Smooth muscle cell (in vitro differentiated cells): Measurements from ENCODE around the gene MLH3. TPM values are rescaled to one million over a fixed set of nuclear protein-coding genes. Genes with fewer than 3 reads are reported as not detected.

Experiments used
- DNase-seq: peaks from one replicate; lab custom pipeline; 2025; ENCODE audit not compliant: unreplicated experiment; lab: John Stamatoyannopoulos, UW
- H2AFZ ChIP-seq: fragments of 200-600 bp; sonication (generic); 2 replicates; pipeline ENCODE4 v1.6.0; 2016; ENCODE audit warnings: antibody characterized with exemption, low read depth, mild to moderate bottlenecking
- H3F3A ChIP-seq: fragments of 200-600 bp; sonication (generic); 2 replicates; pipeline ENCODE4 v1.6.0; 2017; ENCODE audit warnings: antibody characterized with exemption, low read depth
- H3K27ac ChIP-seq: fragments of 200-600 bp; sonication (generic); 2 replicates; pipeline ENCODE4 v1.5.1; 2016; ENCODE audit warnings: low read depth, mild to moderate bottlenecking
- H3K27me3 ChIP-seq: fragments of 200-600 bp; sonication (generic); 2 replicates; pipeline ENCODE4 v1.6.1; 2016; ENCODE audit warnings: low read depth, mild to moderate bottlenecking
- H3K36me3 ChIP-seq: fragments of 200-600 bp; sonication (generic); 2 replicates; pipeline ENCODE4 v1.5.1; 2016; ENCODE audit warnings: low read depth
- H3K4me1 ChIP-seq: fragments of 200-600 bp; sonication (generic); 2 replicates; pipeline ENCODE4 v1.5.1; 2016; ENCODE audit warnings: low read depth
- H3K4me2 ChIP-seq: fragments of 200-600 bp; sonication (generic); 2 replicates; pipeline ENCODE4 v1.6.0; 2016; ENCODE audit warnings: mild to moderate bottlenecking
- H3K4me3 ChIP-seq: fragments of 200-600 bp; sonication (generic); 2 replicates; pipeline ENCODE4 v1.5.1; 2016; ENCODE audit warnings: mild to moderate bottlenecking
- H3K79me2 ChIP-seq: fragments of 200-600 bp; sonication (generic); 2 replicates; pipeline ENCODE4 v1.6.0; 2016; ENCODE audit warnings: low read depth, mild to moderate bottlenecking
- H3K9ac ChIP-seq: fragments of 200-600 bp; sonication (generic); 2 replicates; pipeline ENCODE4 v1.6.0; 2016; ENCODE audit warnings: low read depth
- H3K9me3 ChIP-seq: fragments of 200-600 bp; sonication (generic); replicated peaks from 2 replicates; pipeline ENCODE4 v1.5.1; 2016; ENCODE audit warnings: low read depth
- H4K20me1 ChIP-seq: fragments of 200-600 bp; sonication (generic); 2 replicates; pipeline ENCODE4 v1.6.0; 2016; ENCODE audit warnings: low read depth
- WGBS: methylation state at CpG from one replicate; pipeline ENCODE4 v1.1.7; 2016; ENCODE audit warnings: low lambda C conversion rate; 5-methylcytosine and 5-hydroxymethylcytosine counted together
- polyA plus RNA-seq: library from polyadenylated mRNA; unstranded; fragments of >200 nt; fragmentation: Nextera tagmentation; extraction: Ambion mirVana; gene quantifications from 2 replicates; pipeline ENCODE4 v1.2.1, GENCODE V29; 2016
- total RNA-seq: library from RNA; depleted of rRNA; stranded (reverse); fragments of >200 nt; gene quantifications from 2 replicates; pipeline ENCODE4 v1.2.3, GENCODE V29; 2014
- TF ChIP-seq, protein P1 (sequence below): fragments of 200-600 bp; sonication (generic); IDR thresholded peaks from 2 replicates; pipeline ENCODE4 v1.5.1; 2017; ENCODE audit warnings: borderline replicate concordance, mild to moderate bottlenecking, antibody characterized with exemption; ENCODE audit not compliant: insufficient read depth, poor library complexity, severe bottlenecking

MLH3 gene
- total and polyA plus RNA-seq, 2 experiments from 2014 or later: 9.6 to 18.9 TPM

GRCh38 chr14:74985028-74985310 is 66.3 kb downstream of the MLH3 start:
- Histone ChIP-seq H3K27ac (no peak overlapping the region), H3K27me3 (no peaks in the 10 kb centered on the region), H3K9ac (no peak overlapping the region), H3K4me3 (no peak overlapping the region), H2AFZ (no peak overlapping the region), H3K36me3 (no peaks in the 10 kb centered on the region), H3K79me2 (no peaks in the 10 kb centered on the region), H3K9me3 (no peaks in the 10 kb centered on the region), H3F3A (no peaks in the 10 kb centered on the region), H3K4me2 (no peak overlapping the region), H4K20me1 (no peaks in the 10 kb centered on the region), H3K4me1 (peaks cover 18% of the 10 kb centered on the region)
- 79% methylated on average over 10 of the region's 10 CpGs for WGBS
- TF ChIP-seq, protein P1, sequence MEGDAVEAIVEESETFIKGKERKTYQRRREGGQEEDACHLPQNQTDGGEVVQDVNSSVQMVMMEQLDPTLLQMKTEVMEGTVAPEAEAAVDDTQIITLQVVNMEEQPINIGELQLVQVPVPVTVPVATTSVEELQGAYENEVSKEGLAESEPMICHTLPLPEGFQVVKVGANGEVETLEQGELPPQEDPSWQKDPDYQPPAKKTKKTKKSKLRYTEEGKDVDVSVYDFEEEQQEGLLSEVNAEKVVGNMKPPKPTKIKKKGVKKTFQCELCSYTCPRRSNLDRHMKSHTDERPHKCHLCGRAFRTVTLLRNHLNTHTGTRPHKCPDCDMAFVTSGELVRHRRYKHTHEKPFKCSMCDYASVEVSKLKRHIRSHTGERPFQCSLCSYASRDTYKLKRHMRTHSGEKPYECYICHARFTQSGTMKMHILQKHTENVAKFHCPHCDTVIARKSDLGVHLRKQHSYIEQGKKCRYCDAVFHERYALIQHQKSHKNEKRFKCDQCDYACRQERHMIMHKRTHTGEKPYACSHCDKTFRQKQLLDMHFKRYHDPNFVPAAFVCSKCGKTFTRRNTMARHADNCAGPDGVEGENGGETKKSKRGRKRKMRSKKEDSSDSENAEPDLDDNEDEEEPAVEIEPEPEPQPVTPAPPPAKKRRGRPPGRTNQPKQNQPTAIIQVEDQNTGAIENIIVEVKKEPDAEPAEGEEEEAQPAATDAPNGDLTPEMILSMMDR: no peak
- no peak for DNase-seq

- H4K20me1 ChIP-seq: no peaks in the 10 kb centered on the region
- H3K27ac ChIP-seq: no peak overlapping the region
- no peaks in the 10 kb centered on the region for H3F3A ChIP-seq
- 80% methylated on average over 15 of the region's 16 CpGs for WGBS
- H2AFZ ChIP-seq: no peak overlapping the region
- H3K4me3 ChIP-seq: no peak overlapping the region
- H3K79me2 ChIP-seq: no peaks in the 10 kb centered on the region
- peaks cover 22% of the 10 kb centered on the region for H3K4me1 ChIP-seq
- no peaks in the 10 kb centered on the region for H3K9me3 ChIP-seq
- H3K36me3 ChIP-seq: no peaks in the 10 kb centered on the region
- H3K27me3 ChIP-seq: no peaks in the 10 kb centered on the region
- DNase-seq: no peak
- no peak overlapping the region for H3K4me2 ChIP-seq
- TF ChIP-seq, protein P1: no peak
- H3K9ac ChIP-seq: no peak overlapping the region
These were observed 66.8 kb downstream of the MLH3 start for GRCh38 chr14:74984236-74985027.

DNA sequence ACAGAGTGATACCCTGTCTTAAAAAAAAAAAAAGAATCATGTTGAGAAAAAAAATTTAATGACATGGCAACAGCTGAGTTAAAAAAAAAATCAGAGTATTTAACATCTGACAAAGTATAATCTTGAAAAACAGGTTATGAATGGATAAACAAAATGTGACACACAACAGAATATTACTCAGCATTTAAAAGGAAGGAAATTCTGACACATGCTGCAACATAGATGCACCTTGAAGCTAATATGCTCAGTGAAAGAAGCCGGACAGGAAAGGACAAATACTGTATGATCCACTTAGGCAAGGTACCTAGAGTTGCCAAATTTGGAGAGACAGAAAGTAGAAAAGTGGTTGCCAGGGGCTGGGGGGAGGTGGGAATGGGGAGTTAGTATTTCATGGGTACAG is 67.9 kb downstream of the MLH3 start:
- Histone ChIP-seq H3K4me3 (no peak overlapping the region), H3K4me1 (peaks cover 30% of the 10 kb centered on the region), H3K9me3 (no peaks in the 10 kb centered on the region), H3F3A (no peaks in the 10 kb centered on the region), H3K79me2 (no peaks in the 10 kb centered on the region), H2AFZ (no peak overlapping the region), H3K36me3 (no peaks in the 10 kb centered on the region), H3K27ac (no peak overlapping the region), H4K20me1 (no peaks in the 10 kb centered on the region), H3K9ac (no peak overlapping the region), H3K4me2 (no peak overlapping the region), H3K27me3 (no peaks in the 10 kb centered on the region)
- TF ChIP-seq, protein P1: no peak
- WGBS: 95% methylated on average over 1 of the region's 1 CpG
- no peak for DNase-seq

GRCh38 chr14:74982661-74983060 is 68.6 kb downstream of the MLH3 start:
- no peak overlapping the region for H3K4me2 ChIP-seq
- H3K9me3 ChIP-seq: no peaks in the 10 kb centered on the region
- H3K36me3 ChIP-seq: no peaks in the 10 kb centered on the region
- H3K27me3 ChIP-seq: no peaks in the 10 kb centered on the region
- H3K9ac ChIP-seq: no peak overlapping the region
- H3K4me1 ChIP-seq: peaks cover 34% of the 10 kb centered on the region
- H3K4me3 ChIP-seq: no peak overlapping the region
- no peaks in the 10 kb centered on the region for H3F3A ChIP-seq
- no peaks in the 10 kb centered on the region for H3K79me2 ChIP-seq
- no peak for DNase-seq
- no peak overlapping the region for H3K27ac ChIP-seq
- WGBS: 96% methylated on average over 4 of the region's 4 CpGs
- no peak overlapping the region for H2AFZ ChIP-seq
- no peaks in the 10 kb centered on the region for H4K20me1 ChIP-seq
- TF ChIP-seq, protein P1: no peak
